GM12873 (cell line): Measurements from ENCODE around the gene MFNG.

Experiments
- CTCF ChIP-seq: IDR thresholded peaks from 2 replicates; pipeline ENCODE4 v1.5.1; 2012; ENCODE audit warnings: low read depth, mild to moderate bottlenecking, moderate library complexity, low read length, control low read depth; ENCODE audit not compliant: insufficient read depth; ENCODE audit errors: missing control alignments

MFNG gene

GRCh38 chr22:37431801-37432707 is 54.1 kb downstream of the MFNG start:
- TF ChIP-seq CTCF: no peak

- no peak for TF ChIP-seq CTCF
These were observed 54.8 kb downstream of the MFNG start for GRCh38 chr22:37431366-37431765.

- TF ChIP-seq CTCF: no peak
These were observed 55.2 kb downstream of the MFNG start for GRCh38 chr22:37430941-37431340.

GRCh38 chr22:37428649-37429586 is 57.3 kb downstream of the MFNG start:
- TF ChIP-seq CTCF: peak; percentile 86

GRCh38 chr22:37427711-37428635 is 58.2 kb downstream of the MFNG start:
- TF ChIP-seq CTCF: no peak

- TF ChIP-seq CTCF: no peak
These were observed 59.0 kb downstream of the MFNG start, which contains the start of gene ELFN2 for GRCh38 chr22:37427135-37427710. Gene ELFN2, minus strand, starts transcription at chr22:37427479. Its CDS starts 51,945 bp downstream, at chr22:37375534.
